Stimulated activated CD8-positive, alpha-beta memory T cell treated with anti-CD3 and anti-CD28 coated beads, Interleukin-2, amount 100 ng/mL, for 1 hour (primary cell): ENCODE results near the gene RASSF3.
"Not testable (repeated sequence)": the region's sequence is repeated elsewhere in the genome, so short reads cannot be mapped to it uniquely, and the experiment has no call there.

Source experiments
- DNase-seq, 2 donors: peaks; one replicate each; pipeline ENCODE4 v3.0.0-alpha.2; 2020; ENCODE audit warnings: low read depth in 2 of 2

RASSF3 gene

GRCh38 chr12:64670019-64670418 is 59.7 kb downstream of the RASSF3 start:
- no peak for DNase-seq

DNA sequence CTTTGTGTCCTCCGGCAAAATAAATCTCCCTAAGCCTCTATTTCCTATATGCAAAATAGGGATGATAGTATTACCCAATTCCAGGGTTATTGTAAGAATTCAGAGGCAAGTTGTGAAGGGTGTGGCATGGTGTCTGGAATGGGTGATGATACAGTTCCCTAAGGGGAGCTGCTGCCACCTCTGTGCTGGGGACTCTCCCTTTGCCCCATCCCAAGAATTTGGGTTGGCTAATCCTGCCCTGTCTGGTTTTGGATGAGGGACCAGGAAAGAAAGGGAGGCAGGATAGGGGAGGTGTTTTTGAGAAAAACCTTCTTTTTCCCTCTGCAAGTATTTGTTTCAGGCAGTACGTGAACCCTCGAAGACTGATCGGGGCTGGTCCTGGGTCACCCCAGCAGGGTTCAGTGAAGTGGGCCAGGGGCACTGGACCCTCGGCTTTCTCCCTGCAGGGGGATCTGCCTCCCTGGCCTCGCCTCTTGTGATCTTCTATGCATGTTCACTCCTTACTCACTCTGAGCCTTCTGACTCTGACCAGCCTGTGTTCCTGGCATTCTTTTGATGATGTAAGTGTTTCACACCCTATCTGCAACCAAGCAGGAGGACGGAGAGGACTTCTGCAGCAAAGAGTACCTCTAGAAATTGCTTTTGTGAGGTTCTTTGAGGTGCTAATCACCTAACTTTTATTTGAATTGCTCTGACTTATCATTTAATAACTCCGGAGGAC is 60.8 kb downstream of the RASSF3 start:
- no peak for DNase-seq

GRCh38 chr12:64671681-64672080 is 61.4 kb downstream of the RASSF3 start:
- DNase-seq, result no peak

DNA sequence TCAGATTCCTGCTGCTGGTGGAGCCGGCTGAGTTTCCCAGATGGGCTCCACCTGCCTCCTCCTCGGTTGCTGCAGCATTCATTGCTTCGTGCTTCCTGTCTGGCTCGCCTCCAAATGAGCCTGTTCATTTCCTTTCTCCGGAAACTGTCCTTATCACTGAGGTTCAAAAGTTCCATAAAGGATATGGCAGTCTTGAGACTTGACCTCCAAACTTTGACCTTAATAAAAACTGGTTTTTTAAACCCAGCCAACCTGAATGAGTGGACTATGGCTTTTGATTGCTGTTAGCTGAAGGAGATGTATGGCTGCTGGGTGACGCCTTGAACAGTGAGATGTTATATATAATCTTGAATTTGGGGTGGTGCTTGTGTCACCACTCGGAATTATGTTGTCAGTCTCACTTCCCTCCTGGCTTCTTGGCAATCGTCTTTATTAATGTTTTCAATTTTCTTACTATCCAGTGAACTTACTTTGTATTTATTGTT is 62.7 kb downstream of the RASSF3 start:
- DNase-seq, result no peak

GRCh38 chr12:64673490-64674169 is 63.3 kb downstream of the RASSF3 start:
- no peak for DNase-seq

GRCh38 chr12:64674367-64674922 is 64.2 kb downstream of the RASSF3 start:
- DNase-seq, result peak in 1 of 2 donors; percentile 36

- DNase-seq, result no peak
These were observed 65.5 kb downstream of the RASSF3 start for GRCh38 chr12:64675795-64676194.

DNA sequence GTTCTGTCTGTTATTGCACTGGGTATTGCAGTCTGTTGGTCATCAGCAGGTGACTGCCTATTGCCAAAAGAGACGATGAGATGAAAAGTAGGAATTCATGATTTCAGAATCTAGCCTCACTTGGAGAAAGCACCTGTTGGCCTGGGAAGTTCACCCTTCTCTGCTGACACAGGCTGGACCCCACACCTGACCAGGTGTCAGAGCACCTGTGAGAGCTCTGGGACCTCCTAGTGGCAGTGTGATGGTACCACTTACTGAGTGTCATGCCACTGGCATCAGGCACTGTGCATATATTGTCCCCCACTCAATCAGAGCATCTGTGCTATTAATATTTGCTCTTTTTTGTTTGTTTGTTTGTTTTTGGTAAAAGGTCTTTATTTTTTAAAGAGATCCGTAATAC is 68.0 kb downstream of the RASSF3 start:
- DNase-seq, result no peak

- DNase-seq, result no peak
These were observed 68.5 kb downstream of the RASSF3 start for GRCh38 chr12:64678835-64679234.

DNA sequence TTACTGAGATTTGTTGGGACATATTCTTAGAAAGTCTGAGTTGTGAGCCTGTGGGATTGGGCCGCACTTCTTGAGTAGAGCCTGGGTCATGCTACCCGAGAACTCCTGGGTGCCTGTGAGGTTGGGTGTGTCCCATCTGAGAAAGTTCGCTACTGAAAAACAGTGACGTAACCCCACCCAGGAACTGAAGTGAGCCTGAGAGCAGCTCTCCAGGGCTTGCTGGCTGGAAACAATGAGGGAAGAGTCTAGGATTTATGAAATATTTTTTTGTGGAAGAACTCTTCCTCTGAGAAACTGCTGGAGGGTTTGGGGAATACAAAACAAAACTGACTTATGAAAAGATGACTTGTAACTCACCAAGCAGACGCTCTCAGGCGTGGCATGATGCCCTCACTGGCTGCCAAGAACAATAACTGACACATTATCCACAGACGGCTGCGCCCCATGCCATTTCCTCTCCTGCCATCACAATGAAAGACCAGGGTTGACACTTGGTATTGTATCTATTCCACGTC is 69.2 kb downstream of the RASSF3 start:
- DNase-seq, result no peak

GRCh38 chr12:64680235-64680634 is 69.9 kb downstream of the RASSF3 start:
- DNase-seq, result no peak

GRCh38 chr12:64681200-64682052 is 71.1 kb downstream of the RASSF3 start:
- no peak for DNase-seq

- no peak for DNase-seq
These were observed 72.4 kb downstream of the RASSF3 start for GRCh38 chr12:64682572-64683277.

GRCh38 chr12:64683816-64684543 is 73.7 kb downstream of the RASSF3 start:
- DNase-seq, result no peak

DNA sequence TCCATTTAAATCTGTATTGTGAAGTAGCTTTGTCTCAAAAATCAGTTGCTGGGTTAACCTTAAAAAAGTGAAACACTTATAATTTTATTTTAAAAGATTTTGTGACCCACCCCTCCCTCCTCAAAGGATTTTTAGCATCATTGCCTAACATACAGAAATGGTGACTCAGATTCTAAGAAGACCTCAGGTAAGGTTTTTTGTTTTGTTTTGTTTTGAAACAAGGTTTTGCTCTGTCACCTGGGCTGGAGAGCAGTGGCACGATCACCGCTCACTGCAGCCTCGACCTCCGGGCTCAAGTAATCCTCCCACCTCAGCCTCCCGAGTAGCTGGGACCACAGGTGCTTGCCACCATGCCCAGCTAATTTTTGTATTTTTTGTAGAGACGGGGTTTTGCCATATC is 74.8 kb downstream of the RASSF3 start:
- no peak for DNase-seq

DNA sequence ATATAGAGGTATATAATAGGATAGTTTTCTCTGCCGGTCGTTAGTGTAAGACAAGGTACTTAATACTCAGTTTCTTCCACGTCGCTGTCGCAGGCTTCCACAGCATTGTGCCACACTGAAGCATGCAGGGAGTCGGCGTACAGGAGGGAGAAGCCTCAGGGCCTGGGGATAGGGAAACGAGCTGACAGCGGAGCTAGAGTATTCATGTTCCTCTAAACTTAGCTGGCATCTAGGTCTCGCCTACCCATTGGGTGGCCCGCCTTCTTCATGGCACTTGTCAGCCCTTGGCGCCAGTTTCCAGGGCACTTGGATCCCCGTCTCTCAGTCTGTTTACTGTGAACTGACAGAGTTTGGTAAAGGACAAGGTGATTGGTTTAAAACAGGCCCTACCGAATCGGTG is 75.3 kb downstream of the RASSF3 start:
- no peak for DNase-seq

DNA sequence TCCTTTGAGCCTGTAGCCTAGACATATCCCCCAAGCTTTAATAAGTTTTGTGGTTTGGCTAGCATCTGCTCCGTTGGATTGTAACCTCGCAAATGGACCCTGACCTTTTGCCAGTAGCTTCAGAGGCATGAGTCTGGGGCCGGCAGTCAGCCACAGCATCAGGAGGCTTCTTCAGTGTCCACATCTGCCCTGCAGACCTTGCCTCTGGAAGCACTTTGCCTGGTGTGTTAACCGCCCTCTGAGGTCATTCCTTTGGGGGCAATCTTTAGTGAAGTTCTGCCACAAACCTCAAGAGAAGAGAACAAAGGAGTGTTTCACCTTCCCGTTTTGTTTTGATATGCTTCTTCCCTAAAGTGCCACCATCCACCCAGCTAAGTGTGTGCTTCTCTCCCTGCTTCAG is 77.5 kb downstream of the RASSF3 start:
- no peak for DNase-seq

- DNase-seq, result no peak
These were observed 77.9 kb downstream of the RASSF3 start for GRCh38 chr12:64688219-64688618.

DNA sequence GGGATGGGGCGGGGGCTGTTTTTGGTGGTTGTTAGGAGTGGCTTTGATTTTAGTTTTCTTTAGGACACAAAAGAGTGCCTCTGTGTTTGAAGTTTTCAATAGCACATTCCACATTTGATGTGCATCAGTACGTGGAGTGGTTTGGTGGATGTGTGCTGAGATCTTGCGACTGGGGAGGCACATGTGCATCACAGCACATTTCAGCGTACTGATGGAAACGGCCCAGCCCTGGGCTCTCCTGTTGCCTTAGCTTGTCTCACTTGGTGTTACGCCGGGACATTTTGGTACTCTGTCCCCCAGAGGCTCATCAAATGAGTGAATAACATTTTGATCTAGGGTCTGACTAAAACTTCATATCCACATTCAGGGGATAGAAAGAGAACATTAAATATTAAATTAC is 78.4 kb downstream of the RASSF3 start:
- DNase-seq, result no peak

GRCh38 chr12:64690236-64690635 is 79.9 kb downstream of the RASSF3 start:
- DNase-seq, result not testable (repeated sequence)
